ENCODE measurements around the gene TUBA4B. TPM values are rescaled to one million over a fixed set of nuclear protein-coding genes. Genes with fewer than 3 reads are reported as not detected.

Gene TUBA4B
- polyA plus RNA-seq, 1 experiment: not detected

- TF ChIP-seq CTCF (IDR thresholded peaks at IDR 0.05; ENCODE audit: insufficient read depth, low read depth, low read length): no peak
- CTCF ChIA-PET: interaction anchor here (0.9 to 20.1 kb wide), 2 partner anchors 15 to 71 kb away, joined by 3 to 403 read pairs; no protein-coding TSS in a partner anchor
- peaks cover 24% of the 10 kb centered on the region for H3K36me3 ChIP-seq (ENCODE audit: control insufficient read depth, insufficient read depth, low read length)
- H3K27me3 ChIP-seq (ENCODE audit: control insufficient read depth, insufficient read depth, low read length): no peaks in the 10 kb centered on the region
- POLR2A ChIA-PET: no interaction called here
- DNase-seq (ENCODE audit: low read depth): no peak
- no peak overlapping the region for H3K4me3 ChIP-seq (ENCODE audit: low read depth, low read length)
Observed at GRCh38 chr2:219280651-219281050, 27.6 kb downstream of the TUBA4B start.

- H3K36me3 ChIP-seq (ENCODE audit: control insufficient read depth, insufficient read depth, low read length): peaks cover 24% of the 10 kb centered on the region
- no peak for DNase-seq (ENCODE audit: low read depth)
- no peaks in the 10 kb centered on the region for H3K27me3 ChIP-seq (ENCODE audit: control insufficient read depth, insufficient read depth, low read length)
- no peak for TF ChIP-seq CTCF (IDR thresholded peaks at IDR 0.05; ENCODE audit: insufficient read depth, low read depth, low read length)
- ChIA-PET CTCF (interaction anchor here (20.1 kb wide), 1 partner anchor 14 kb away, joined by 403 read pairs; no protein-coding TSS in a partner anchor), POLR2A (no interaction called here)
- H3K4me3 ChIP-seq (ENCODE audit: low read depth, low read length): no peak overlapping the region
Observed at GRCh38 chr2:219281588-219281987, 28.5 kb downstream of the TUBA4B start.

- Histone ChIP-seq H3K27me3 (ENCODE audit: control insufficient read depth, insufficient read depth, low read length) (no peaks in the 10 kb centered on the region), H3K4me3 (ENCODE audit: low read depth, low read length) (no peak overlapping the region), H3K36me3 (ENCODE audit: control insufficient read depth, insufficient read depth, low read length) (peaks cover 26% of the 10 kb centered on the region)
- no peak for DNase-seq (ENCODE audit: low read depth)
- ChIA-PET POLR2A (no interaction called here), CTCF (interaction anchor here (1.1 to 20.1 kb wide), 2 partner anchors 13 to 123 kb away, joined by 3 to 403 read pairs; no protein-coding TSS in a partner anchor)
- no peak for TF ChIP-seq CTCF (IDR thresholded peaks at IDR 0.05; ENCODE audit: insufficient read depth, low read depth, low read length)
Observed at GRCh38 chr2:219282375-219282774, 29.3 kb downstream of the TUBA4B start.

DNA sequence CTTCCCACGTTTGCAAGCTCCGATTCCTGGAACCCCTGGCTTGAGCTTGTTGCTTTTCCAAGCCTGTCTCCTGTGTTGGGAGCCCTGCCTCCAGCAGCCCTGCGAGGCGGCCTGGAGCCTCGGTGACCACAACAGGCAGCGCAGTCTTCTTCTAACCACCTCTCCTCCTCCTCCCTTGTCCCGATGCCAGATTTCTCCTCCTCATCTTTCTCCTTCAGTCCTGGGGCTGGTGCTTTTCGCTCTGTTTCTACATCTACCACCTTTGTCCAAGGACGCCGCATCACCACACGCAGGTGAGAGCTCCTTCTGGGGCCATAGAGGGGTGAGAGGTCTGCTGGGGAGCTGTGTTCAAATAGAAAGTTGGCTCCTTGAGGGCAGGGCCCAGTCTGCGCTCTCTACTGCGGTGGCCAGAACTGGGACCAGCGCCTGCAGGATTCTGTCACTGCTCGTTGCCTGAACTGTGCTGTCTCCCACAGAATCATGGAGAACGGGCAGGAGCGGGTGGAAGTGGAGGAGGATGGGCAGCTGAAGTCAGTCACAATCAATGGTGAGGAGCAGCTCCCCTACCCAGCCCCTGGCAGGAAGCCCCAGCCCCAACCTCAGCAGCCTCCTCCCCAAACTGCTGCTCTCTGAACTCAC, 30.0 kb downstream of the TUBA4B start:
- peaks cover 26% of the 10 kb centered on the region for H3K36me3 ChIP-seq (ENCODE audit: control insufficient read depth, insufficient read depth, low read length)
- ChIA-PET POLR2A (no interaction called here), CTCF (interaction anchor here (1.1 to 20.1 kb wide), 2 partner anchors 12 to 124 kb away, joined by 3 to 403 read pairs; no protein-coding TSS in a partner anchor)
- no peak for TF ChIP-seq CTCF (IDR thresholded peaks at IDR 0.05; ENCODE audit: insufficient read depth, low read depth, low read length)
- DNase-seq (ENCODE audit: low read depth): no peak
- no peaks in the 10 kb centered on the region for H3K27me3 ChIP-seq (ENCODE audit: control insufficient read depth, insufficient read depth, low read length)
- no peak overlapping the region for H3K4me3 ChIP-seq (ENCODE audit: low read depth, low read length)

GRCh38 chr2:219284501-219285372, 31.7 kb downstream of the TUBA4B start:
- H3K36me3 ChIP-seq (ENCODE audit: control insufficient read depth, insufficient read depth, low read length): peaks cover 26% of the 10 kb centered on the region
- POLR2A ChIA-PET: no interaction called here
- H3K27me3 ChIP-seq (ENCODE audit: control insufficient read depth, insufficient read depth, low read length): no peaks in the 10 kb centered on the region
- H3K4me3 ChIP-seq (ENCODE audit: low read depth, low read length): no peak overlapping the region
- CTCF ChIA-PET: interaction anchor here (0.6 to 20.7 kb wide), 5 partner anchors 4 to 125 kb away, joined by 3 to 403 read pairs (median 5); partner anchors contain the start of genes DNAJB2 and PTPRN
- no peak for TF ChIP-seq CTCF (IDR thresholded peaks at IDR 0.05; ENCODE audit: insufficient read depth, low read depth, low read length)
- no peak for DNase-seq (ENCODE audit: low read depth)
